Measurements from ENCODE around the gene LPCAT1. TPM values are rescaled to one million over a fixed set of nuclear protein-coding genes. Genes with fewer than 3 reads are reported as not detected.
A peak's percentile ranks its signal among the peaks of the same experiment; 100 is the strongest.

Gene LPCAT1
- total RNA-seq, 1 donor from 2014 or later = 269 TPM

DNA sequence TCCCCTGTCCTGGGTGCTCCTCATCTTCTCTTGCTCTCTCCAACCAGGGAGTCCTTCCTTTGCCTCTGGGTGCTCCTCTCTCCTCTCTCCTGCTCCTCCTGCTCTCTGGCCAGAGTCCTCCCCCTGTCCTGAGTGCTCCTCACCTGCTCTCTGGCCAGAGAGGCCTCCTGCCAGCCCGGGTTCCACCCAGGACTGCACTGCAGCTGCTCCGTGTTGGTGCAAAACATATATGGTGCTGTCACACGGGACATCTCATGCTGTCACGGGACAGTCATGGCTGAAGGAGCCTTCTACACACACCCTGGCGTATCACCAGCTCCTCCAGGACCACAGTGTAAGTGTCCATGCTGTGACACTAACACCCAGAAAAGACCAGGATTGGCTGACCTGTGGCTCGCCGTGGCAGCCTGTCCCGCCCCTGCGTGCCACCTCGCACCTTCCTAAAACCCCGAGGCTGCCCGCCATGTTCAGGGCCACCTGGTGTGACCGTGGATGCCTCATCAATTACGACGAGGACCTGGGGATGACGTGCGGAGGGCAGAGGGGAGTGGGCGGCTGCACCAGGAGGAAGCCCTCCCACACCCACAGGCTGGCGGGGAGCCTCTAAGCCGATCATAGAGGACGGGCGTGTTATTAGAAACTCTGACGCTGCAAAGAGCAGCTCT is 50.7 kb downstream of the LPCAT1 start:
- CTCF ChIA-PET = no interaction called here
- TF ChIP-seq, protein P1, sequence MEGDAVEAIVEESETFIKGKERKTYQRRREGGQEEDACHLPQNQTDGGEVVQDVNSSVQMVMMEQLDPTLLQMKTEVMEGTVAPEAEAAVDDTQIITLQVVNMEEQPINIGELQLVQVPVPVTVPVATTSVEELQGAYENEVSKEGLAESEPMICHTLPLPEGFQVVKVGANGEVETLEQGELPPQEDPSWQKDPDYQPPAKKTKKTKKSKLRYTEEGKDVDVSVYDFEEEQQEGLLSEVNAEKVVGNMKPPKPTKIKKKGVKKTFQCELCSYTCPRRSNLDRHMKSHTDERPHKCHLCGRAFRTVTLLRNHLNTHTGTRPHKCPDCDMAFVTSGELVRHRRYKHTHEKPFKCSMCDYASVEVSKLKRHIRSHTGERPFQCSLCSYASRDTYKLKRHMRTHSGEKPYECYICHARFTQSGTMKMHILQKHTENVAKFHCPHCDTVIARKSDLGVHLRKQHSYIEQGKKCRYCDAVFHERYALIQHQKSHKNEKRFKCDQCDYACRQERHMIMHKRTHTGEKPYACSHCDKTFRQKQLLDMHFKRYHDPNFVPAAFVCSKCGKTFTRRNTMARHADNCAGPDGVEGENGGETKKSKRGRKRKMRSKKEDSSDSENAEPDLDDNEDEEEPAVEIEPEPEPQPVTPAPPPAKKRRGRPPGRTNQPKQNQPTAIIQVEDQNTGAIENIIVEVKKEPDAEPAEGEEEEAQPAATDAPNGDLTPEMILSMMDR (IDR thresholded peaks at IDR 0.05) = no peak
- intact Hi-C loops (cut with micrococcal nuclease) = no loop called here
- Mint-ChIP-seq H3K27me3 (no peaks in the 10 kb centered on the region), H3K27ac (peak overlapping the region; percentile 50), H3K36me3 (ENCODE audit: low read depth) (peaks cover 90% of the 10 kb centered on the region), H3K4me3 (no peak overlapping the region), H3K9me3 (no peaks in the 10 kb centered on the region), H3K4me1 (peaks cover 18% of the 10 kb centered on the region)
- DNase-seq (no peak), ATAC-seq (ENCODE audit: low read depth) (no peak)
- POLR2A ChIA-PET = interaction anchor here (2.7 kb wide), 1 partner anchor 31 kb away, joined by 7 read pairs; no protein-coding TSS in a partner anchor

DNA sequence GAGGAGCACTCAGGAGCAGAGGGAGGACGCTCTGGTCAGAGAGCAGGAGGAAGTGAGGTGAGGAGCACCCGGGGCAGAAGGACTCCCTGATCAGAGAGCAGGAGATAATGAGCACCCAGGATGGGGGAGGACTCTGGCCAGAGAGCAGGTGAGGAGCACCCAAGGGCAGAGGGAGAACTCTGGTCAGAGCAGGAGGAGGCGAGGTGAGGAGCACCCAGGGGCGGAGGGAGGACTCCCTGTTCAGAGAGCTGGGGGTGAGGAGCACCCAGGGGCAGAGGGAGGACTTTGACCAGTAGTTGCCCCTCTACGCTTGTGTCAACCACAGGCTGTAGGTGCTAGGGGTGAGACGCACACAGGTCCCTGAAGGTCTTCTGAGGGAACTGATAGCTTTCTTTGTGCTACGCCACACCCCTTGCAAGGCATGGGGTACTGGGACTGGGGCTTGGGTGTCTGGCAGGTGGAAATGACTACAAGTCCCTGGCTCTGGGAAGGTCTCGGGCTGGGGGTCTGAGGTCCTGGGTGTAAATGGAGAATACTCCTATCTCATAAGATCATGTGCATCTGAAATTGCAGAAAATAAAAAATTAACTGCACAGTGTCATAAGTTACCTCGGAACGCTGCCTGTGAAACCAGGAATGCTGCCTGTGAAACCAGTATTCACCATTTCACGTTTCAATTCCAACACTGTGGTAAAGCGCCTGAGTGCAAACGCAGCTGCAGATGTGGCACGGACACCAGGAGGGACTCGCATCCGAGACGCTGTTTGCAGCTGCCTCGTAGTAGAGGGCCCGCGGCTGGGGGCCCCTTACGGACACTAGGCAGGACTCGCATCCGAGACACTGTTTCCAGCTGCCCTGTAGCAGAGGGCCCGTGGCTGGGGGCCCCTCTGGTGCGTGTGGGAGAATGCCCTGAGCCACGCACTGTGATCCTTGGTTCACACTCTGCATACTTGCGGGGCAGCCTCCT is 51.5 kb downstream of the LPCAT1 start:
- H3K9me3 Mint-ChIP-seq = no peaks in the 10 kb centered on the region

DNA sequence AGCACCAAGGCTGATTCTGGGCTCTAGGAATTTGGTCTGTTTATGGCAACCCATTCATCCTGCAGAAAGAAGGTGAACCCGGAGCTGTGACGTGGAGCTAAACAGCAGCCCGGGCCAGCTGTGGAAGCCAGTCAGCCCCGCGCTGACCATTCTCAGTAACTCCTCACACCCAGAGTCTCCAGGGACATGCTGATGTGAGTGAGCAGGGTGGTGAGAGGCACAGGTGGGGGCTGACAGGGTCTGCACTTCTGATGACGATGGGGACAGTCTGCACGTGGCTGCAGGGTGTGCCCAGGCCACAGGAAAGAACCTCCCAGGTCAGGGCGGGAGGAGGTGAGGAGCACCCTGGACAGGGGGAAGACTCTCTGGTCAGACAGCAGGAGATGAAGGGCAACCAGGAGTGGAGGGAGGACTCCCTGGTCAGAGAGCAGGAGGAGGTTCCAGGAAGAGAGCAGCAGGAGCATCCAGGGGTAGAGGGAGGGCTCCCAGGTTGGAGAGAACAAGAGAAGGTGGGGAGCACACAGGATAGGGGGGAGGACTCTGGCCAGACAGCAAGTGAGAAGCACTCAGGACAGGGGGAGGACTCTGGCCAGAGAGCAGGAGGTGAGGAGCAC is 52.4 kb downstream of the LPCAT1 start:
- no peak for ATAC-seq (ENCODE audit: low read depth)
- no peaks in the 10 kb centered on the region for H3K27me3 Mint-ChIP-seq

More for the DNA sequence above, 51.5 kb downstream of the LPCAT1 start:
- TF ChIP-seq, protein P1 (IDR thresholded peaks at IDR 0.05) = no peak
- Mint-ChIP-seq H3K27me3 (no peaks in the 10 kb centered on the region), H3K27ac (peak overlapping the region; percentile 69), H3K4me1 (peaks cover 16% of the 10 kb centered on the region), H3K36me3 (ENCODE audit: low read depth) (peaks cover 89% of the 10 kb centered on the region), H3K4me3 (no peak overlapping the region)
- ChIA-PET POLR2A (interaction anchor here (2.7 kb wide), 1 partner anchor 32 kb away, joined by 7 read pairs; no protein-coding TSS in a partner anchor), CTCF (no interaction called here)
- ATAC-seq (ENCODE audit: low read depth) (no peak), DNase-seq (no peak)
- intact Hi-C loops (cut with micrococcal nuclease) = no loop called here

DNA sequence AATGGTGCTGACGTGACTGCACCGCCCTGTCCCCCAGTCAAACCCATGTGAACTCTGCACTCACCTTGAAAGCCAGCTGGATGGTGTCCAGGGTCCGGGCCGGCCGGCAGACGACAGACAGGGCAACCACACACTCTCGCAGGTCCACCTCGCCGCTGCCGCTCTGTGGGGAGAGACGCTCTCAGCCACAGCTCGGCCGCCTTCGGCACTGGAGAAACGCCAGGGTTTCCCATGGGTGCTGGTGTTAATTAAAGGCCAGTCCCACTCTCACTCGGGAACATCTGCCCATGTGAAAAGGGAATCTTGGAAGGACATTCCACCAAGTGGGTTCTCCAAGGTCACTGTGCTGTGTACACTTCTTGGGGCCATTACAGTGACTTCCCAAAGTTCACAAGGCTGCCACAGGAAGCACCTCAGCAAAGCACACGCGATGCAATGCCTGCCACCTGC is 53.0 kb downstream of the LPCAT1 start:
- Mint-ChIP-seq H3K4me3 (no peak overlapping the region), H3K4me1 (peaks cover 15% of the 10 kb centered on the region), H3K27ac (no peak overlapping the region), H3K27me3 (no peaks in the 10 kb centered on the region), H3K9me3 (no peaks in the 10 kb centered on the region), H3K36me3 (ENCODE audit: low read depth) (peaks cover 88% of the 10 kb centered on the region)
- CTCF ChIA-PET = interaction anchor here (1.2 kb wide), 1 partner anchor 65 kb away, joined by 3 read pairs; no protein-coding TSS in a partner anchor
- intact Hi-C loops (cut with micrococcal nuclease) = no loop called here
- DNase-seq = no peak
- POLR2A ChIA-PET = interaction anchor here (0.7 to 1.3 kb wide), 3 partner anchors 9 to 128 kb away, joined by 3 to 7 read pairs (median 4); no protein-coding TSS in a partner anchor
- ATAC-seq (ENCODE audit: low read depth) = no peak
- TF ChIP-seq, protein P1 (IDR thresholded peaks at IDR 0.05) = no peak

More for the DNA sequence above, 52.4 kb downstream of the LPCAT1 start:
- peaks cover 15% of the 10 kb centered on the region for H3K4me1 Mint-ChIP-seq
- TF ChIP-seq, protein P1 (IDR thresholded peaks at IDR 0.05) = no peak
- intact Hi-C loops (cut with micrococcal nuclease) = no loop called here
- peak overlapping the region; percentile 69 for H3K27ac Mint-ChIP-seq
- H3K9me3 Mint-ChIP-seq = no peaks in the 10 kb centered on the region
- ChIA-PET CTCF (no interaction called here), POLR2A (no interaction called here)
- DNase-seq = no peak
- peaks cover 88% of the 10 kb centered on the region for H3K36me3 Mint-ChIP-seq (ENCODE audit: low read depth)
- no peak overlapping the region for H3K4me3 Mint-ChIP-seq
